ENCODE data around the gene GABBR2.

The GABBR2 gene

GRCh38 chr9:98255578-98256296, 453.0 kb downstream of the GABBR2 start, which contains the start of gene TBC1D2:
TSS of gene TBC1D2 (minus strand) at chr9:98255649. CDS start at chr9:98255541, 108 bp downstream.
- peak; percentile 98 for DNase-seq (ENCODE audit: low spot score)

GRCh38 chr9:98255061-98255577, 453.6 kb downstream of the GABBR2 start:
- no peak for DNase-seq (ENCODE audit: low spot score)

- DNase-seq (ENCODE audit: low spot score) = no peak
These were observed 454.3 kb downstream of the GABBR2 start for GRCh38 chr9:98254228-98255060.

GRCh38 chr9:98253565-98253964, 455.2 kb downstream of the GABBR2 start:
- DNase-seq (ENCODE audit: low spot score) = no peak

- no peak for DNase-seq (ENCODE audit: low spot score)
These were observed 457.2 kb downstream of the GABBR2 start for GRCh38 chr9:98251551-98251950.

- no peak for DNase-seq (ENCODE audit: low spot score)
These were observed 459.0 kb downstream of the GABBR2 start for GRCh38 chr9:98249771-98250170.

GRCh38 chr9:98248737-98249474, 459.8 kb downstream of the GABBR2 start:
- peak; percentile 15 for DNase-seq (ENCODE audit: low spot score)

GRCh38 chr9:98247831-98248657, 460.7 kb downstream of the GABBR2 start:
- DNase-seq (ENCODE audit: low spot score) = no peak

- no peak for DNase-seq (ENCODE audit: low spot score)
These were observed 466.3 kb downstream of the GABBR2 start for GRCh38 chr9:98242426-98242825.

- no peak for DNase-seq (ENCODE audit: low spot score)
These were observed 467.1 kb downstream of the GABBR2 start for GRCh38 chr9:98241357-98242300.

- no peak for DNase-seq (ENCODE audit: low spot score)
These were observed 468.3 kb downstream of the GABBR2 start for GRCh38 chr9:98240475-98240874.
